Measurements from ENCODE around the gene NKAPD1. TPM values are rescaled to one million over a fixed set of nuclear protein-coding genes. Genes with fewer than 3 reads are reported as not detected.

Gene NKAPD1
- total and polyA plus RNA-seq, 9 of the 15 experiments (the other 6 are each of a cell fraction or from before 2014, with no cell fraction given): 14.1 to 73.5 (median 29.3) TPM

DNA sequence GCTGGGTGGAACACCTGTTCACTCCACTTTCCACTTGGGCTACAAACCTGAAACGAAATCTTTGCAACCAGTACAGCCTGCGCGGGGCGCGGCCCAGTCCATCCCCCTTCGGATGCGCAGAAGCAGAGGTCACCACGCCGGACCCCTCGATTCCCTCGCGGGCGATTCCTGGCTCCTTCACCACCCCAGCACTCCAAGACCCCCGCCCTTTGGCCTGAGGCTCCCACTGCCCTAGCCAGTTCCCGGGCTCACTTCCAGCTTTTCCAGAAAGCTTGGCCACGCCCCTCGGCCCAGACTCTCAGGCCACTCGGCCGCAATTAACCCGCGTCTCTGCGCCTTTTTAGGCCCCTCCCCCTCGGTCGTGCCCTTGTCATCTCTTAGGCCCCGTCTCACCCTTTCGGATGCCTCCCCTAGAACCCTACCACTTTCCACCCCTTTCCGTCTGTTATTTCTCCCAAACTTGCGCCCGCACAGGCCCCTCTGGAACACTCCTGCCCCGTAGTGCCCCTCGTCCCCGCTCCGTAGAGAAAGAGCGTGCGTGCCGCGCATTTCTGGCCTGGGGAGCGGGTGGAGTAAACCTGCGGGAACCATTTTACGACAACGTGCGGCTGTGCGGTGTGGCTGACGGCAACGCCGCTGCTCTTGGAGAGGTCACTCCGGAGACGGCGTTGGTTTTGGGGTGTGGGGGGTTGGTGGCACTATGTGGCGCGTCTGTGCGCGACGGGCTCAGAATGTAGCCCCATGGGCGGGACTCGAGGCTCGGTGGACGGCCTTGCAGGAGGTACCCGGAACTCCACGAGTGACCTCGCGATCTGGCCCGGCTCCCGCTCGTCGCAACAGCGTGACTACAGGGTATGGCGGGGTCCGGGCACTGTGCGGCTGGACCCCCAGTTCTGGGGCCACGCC, 49.1 kb upstream of the NKAPD1 start, which contains the start of gene DLAT (continued):
- TF ChIP-seq ZNF589 (CRISPR knock-in tag; IDR thresholded peaks at IDR 0.05; ENCODE audit: low read depth) (peak; percentile 56; the same call in 1 of the 2 replicates), ZNF431 (CRISPR knock-in tag; IDR thresholded peaks at IDR 0.05) (peak; percentile 75; the same call in 1 of the 2 replicates), STAG1 (CRISPR knock-in tag; IDR thresholded peaks at IDR 0.05; ENCODE audit: borderline replicate concordance) (no peak), KLF10 (CRISPR knock-in tag; IDR thresholded peaks at IDR 0.05) (no peak), ZNF384 (IDR thresholded peaks at IDR 0.05; ENCODE audit: low read depth, low read length) (no peak), ETV5 (CRISPR knock-in tag; IDR thresholded peaks at IDR 0.05; ENCODE audit: low read depth) (no peak; the same call in 1 of the 2 replicates), TCF7L2 (IDR thresholded peaks at IDR 0.05; ENCODE audit: low read depth, low read length) (no peak)
- TF ChIP-seq, protein P1, sequence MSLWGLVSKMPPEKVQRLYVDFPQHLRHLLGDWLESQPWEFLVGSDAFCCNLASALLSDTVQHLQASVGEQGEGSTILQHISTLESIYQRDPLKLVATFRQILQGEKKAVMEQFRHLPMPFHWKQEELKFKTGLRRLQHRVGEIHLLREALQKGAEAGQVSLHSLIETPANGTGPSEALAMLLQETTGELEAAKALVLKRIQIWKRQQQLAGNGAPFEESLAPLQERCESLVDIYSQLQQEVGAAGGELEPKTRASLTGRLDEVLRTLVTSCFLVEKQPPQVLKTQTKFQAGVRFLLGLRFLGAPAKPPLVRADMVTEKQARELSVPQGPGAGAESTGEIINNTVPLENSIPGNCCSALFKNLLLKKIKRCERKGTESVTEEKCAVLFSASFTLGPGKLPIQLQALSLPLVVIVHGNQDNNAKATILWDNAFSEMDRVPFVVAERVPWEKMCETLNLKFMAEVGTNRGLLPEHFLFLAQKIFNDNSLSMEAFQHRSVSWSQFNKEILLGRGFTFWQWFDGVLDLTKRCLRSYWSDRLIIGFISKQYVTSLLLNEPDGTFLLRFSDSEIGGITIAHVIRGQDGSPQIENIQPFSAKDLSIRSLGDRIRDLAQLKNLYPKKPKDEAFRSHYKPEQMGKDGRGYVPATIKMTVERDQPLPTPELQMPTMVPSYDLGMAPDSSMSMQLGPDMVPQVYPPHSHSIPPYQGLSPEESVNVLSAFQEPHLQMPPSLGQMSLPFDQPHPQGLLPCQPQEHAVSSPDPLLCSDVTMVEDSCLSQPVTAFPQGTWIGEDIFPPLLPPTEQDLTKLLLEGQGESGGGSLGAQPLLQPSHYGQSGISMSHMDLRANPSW (CRISPR knock-in tag; IDR thresholded peaks at IDR 0.05): peak; percentile 14; the same call in 1 of the 2 replicates
- TF ChIP-seq, protein P2, sequence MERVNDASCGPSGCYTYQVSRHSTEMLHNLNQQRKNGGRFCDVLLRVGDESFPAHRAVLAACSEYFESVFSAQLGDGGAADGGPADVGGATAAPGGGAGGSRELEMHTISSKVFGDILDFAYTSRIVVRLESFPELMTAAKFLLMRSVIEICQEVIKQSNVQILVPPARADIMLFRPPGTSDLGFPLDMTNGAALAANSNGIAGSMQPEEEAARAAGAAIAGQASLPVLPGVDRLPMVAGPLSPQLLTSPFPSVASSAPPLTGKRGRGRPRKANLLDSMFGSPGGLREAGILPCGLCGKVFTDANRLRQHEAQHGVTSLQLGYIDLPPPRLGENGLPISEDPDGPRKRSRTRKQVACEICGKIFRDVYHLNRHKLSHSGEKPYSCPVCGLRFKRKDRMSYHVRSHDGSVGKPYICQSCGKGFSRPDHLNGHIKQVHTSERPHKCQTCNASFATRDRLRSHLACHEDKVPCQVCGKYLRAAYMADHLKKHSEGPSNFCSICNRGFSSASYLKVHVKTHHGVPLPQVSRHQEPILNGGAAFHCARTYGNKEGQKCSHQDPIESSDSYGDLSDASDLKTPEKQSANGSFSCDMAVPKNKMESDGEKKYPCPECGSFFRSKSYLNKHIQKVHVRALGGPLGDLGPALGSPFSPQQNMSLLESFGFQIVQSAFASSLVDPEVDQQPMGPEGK (CRISPR knock-in tag; IDR thresholded peaks at IDR 0.05; ENCODE audit: borderline replicate concordance): no peak
- TF ChIP-seq, protein P3, sequence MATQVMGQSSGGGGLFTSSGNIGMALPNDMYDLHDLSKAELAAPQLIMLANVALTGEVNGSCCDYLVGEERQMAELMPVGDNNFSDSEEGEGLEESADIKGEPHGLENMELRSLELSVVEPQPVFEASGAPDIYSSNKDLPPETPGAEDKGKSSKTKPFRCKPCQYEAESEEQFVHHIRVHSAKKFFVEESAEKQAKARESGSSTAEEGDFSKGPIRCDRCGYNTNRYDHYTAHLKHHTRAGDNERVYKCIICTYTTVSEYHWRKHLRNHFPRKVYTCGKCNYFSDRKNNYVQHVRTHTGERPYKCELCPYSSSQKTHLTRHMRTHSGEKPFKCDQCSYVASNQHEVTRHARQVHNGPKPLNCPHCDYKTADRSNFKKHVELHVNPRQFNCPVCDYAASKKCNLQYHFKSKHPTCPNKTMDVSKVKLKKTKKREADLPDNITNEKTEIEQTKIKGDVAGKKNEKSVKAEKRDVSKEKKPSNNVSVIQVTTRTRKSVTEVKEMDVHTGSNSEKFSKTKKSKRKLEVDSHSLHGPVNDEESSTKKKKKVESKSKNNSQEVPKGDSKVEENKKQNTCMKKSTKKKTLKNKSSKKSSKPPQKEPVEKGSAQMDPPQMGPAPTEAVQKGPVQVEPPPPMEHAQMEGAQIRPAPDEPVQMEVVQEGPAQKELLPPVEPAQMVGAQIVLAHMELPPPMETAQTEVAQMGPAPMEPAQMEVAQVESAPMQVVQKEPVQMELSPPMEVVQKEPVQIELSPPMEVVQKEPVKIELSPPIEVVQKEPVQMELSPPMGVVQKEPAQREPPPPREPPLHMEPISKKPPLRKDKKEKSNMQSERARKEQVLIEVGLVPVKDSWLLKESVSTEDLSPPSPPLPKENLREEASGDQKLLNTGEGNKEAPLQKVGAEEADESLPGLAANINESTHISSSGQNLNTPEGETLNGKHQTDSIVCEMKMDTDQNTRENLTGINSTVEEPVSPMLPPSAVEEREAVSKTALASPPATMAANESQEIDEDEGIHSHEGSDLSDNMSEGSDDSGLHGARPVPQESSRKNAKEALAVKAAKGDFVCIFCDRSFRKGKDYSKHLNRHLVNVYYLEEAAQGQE (IDR thresholded peaks at IDR 0.05; ENCODE audit: borderline replicate concordance): no peak
- TF ChIP-seq, protein P3 (CRISPR knock-in tag; IDR thresholded peaks at IDR 0.05; ENCODE audit: low read depth): 0 out of 2 replicates have a peak, but pooled peaks have one; percentile 45
- TF ChIP-seq, protein P4, sequence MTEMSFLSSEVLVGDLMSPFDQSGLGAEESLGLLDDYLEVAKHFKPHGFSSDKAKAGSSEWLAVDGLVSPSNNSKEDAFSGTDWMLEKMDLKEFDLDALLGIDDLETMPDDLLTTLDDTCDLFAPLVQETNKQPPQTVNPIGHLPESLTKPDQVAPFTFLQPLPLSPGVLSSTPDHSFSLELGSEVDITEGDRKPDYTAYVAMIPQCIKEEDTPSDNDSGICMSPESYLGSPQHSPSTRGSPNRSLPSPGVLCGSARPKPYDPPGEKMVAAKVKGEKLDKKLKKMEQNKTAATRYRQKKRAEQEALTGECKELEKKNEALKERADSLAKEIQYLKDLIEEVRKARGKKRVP (CRISPR knock-in tag; IDR thresholded peaks at IDR 0.05): peak; percentile 45; the same call in 1 of the 2 replicates
